ENCODE measurements around the gene TPCN1. TPM values are rescaled to one million over a fixed set of nuclear protein-coding genes. Genes with fewer than 3 reads are reported as not detected.

TPCN1 gene
- total and polyA plus RNA-seq, 2 of the 13 experiments (the other 11 are each of a cell fraction or from before 2014, with no cell fraction given): 8.0 to 26.8 TPM

DNA sequence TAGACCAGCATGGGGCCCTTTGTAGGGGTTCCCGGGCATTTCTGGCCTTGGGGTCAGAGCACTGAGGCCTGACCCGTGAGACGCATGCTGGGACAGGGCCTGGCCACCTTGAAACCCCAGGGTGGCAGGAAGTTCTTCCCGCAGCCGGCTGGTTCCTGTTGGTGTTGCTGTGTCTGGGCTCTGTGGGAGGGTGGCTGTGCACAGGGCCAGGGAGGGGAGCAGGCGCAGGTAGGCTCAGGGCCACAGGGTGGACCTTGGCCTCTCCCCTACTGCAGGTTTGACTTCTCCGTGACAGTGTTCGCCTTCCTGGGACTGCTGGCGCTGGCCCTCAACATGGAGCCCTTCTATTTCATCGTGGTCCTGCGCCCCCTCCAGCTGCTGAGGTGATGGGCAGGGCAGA lies 65.4 kb downstream of the TPCN1 start:
- WGBS (ENCODE audit: low lambda C conversion rate): 90% methylated on average over 10 of the region's 11 CpGs
- no peak overlapping the region for H2AFZ ChIP-seq (ENCODE audit: low read length)
- H3K27me3 ChIP-seq (ENCODE audit: control insufficient read depth in 1 of 2, insufficient read depth in 2 of 2, low read length in 2 of 2): no peaks in the 10 kb centered on the region
- DNase-seq (ENCODE audit: low spot score) (no peak), FAIRE-seq (no peak), ATAC-seq (peak; percentile 63)
- H3K36me3 ChIP-seq (replicated peaks in 1 of 2; ENCODE audit: control insufficient read depth in 1 of 2, insufficient read depth in 2 of 2, low read length in 2 of 2): peaks cover 6 to 11% of the 10 kb centered on the region in 2 experiments; a peak in 3 of 5 replicates
- H3K79me2 ChIP-seq (ENCODE audit: insufficient read depth, low read length): no peaks in the 10 kb centered on the region
- no peaks in the 10 kb centered on the region for H3K9me3 ChIP-seq (ENCODE audit: low read length)
- no peak overlapping the region for H3K9ac ChIP-seq (ENCODE audit: insufficient read depth, low read depth, low read length)
- intact Hi-C loops (cut with micrococcal nuclease; ENCODE audit: unreplicated experiment): no loop called here
- ChIA-PET CTCF (ENCODE audit: low intra/inter-chr PET ratio, low total read pairs) (no interaction called here), POLR2A (no interaction called here)
- H3K27ac ChIP-seq (ENCODE audit: extremely low read length, insufficient read depth, low read length): no peak overlapping the region
- no peak overlapping the region for H3K4me2 ChIP-seq (ENCODE audit: low read depth, low read length)
- in situ Hi-C loops (cut with HindIII; ENCODE audit: extremely low pct_ligation_motif_present, low pct_unique_long_range_greater_than_20kb): no loop called here
- H3K4me1 ChIP-seq (ENCODE audit: insufficient read depth, low read length): no peaks in the 10 kb centered on the region; the same call in 1 of the 2 replicates
- no TSS peak for BruUV-seq (replicated peaks)
- no peak overlapping the region for H3K4me3 ChIP-seq (replicated peaks in 1 of 3; ENCODE audit: insufficient read depth in 1 of 3, low read depth in 2 of 3, low read length in 3 of 3)
- TF ChIP-seq HNF4A (CRISPR knock-in tag; IDR thresholded peaks at IDR 0.05): 0 out of 2 replicates have a peak, but pooled peaks have one; percentile 7
- TF ChIP-seq, protein P1, sequence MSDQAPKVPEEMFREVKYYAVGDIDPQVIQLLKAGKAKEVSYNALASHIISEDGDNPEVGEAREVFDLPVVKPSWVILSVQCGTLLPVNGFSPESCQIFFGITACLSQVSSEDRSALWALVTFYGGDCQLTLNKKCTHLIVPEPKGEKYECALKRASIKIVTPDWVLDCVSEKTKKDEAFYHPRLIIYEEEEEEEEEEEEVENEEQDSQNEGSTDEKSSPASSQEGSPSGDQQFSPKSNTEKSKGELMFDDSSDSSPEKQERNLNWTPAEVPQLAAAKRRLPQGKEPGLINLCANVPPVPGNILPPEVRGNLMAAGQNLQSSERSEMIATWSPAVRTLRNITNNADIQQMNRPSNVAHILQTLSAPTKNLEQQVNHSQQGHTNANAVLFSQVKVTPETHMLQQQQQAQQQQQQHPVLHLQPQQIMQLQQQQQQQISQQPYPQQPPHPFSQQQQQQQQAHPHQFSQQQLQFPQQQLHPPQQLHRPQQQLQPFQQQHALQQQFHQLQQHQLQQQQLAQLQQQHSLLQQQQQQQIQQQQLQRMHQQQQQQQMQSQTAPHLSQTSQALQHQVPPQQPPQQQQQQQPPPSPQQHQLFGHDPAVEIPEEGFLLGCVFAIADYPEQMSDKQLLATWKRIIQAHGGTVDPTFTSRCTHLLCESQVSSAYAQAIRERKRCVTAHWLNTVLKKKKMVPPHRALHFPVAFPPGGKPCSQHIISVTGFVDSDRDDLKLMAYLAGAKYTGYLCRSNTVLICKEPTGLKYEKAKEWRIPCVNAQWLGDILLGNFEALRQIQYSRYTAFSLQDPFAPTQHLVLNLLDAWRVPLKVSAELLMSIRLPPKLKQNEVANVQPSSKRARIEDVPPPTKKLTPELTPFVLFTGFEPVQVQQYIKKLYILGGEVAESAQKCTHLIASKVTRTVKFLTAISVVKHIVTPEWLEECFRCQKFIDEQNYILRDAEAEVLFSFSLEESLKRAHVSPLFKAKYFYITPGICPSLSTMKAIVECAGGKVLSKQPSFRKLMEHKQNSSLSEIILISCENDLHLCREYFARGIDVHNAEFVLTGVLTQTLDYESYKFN (CRISPR knock-in tag; conservative IDR thresholded peaks at IDR 0.05): no peak
- TF ChIP-seq ZNF253 (CRISPR knock-in tag; IDR thresholded peaks at IDR 0.05; ENCODE audit: borderline replicate concordance): no peak
- TF ChIP-seq NCOA5 (CRISPR knock-in tag; IDR thresholded peaks at IDR 0.05): no peak
- TF ChIP-seq ZNF687 (CRISPR knock-in tag; IDR thresholded peaks at IDR 0.05): peak; percentile 20; the same call in 1 of the 2 replicates
- no peaks in the 10 kb centered on the region for H4K20me1 ChIP-seq (ENCODE audit: insufficient read depth, low read length)
